ENCODE results near the gene IFT74. TPM values are rescaled to one million over a fixed set of nuclear protein-coding genes. Genes with fewer than 3 reads are reported as not detected.

The IFT74 gene
- total and polyA plus RNA-seq, 2 of the 13 experiments (the other 11 are each of a cell fraction or from before 2014, with no cell fraction given) = 4.2 to 12.3 TPM

Other genes starting within 250 kb of the IFT74 start
- 34.8 and 40.2 TPM in 2 replicates for gene CAAP1, start 63.6 kb upstream of the IFT74 start, total RNA-seq (2016; rRNA removed; fragmentation: Illumina TruSeq; extraction: Trizol)
- 10.5 and 10.9 TPM in 2 replicates for gene CAAP1, start 63.6 kb upstream of the IFT74 start, polyA plus RNA-seq (2011; rRNA removed)
- 22.9 and 25.2 TPM in 2 replicates for gene PLAA, start 9.2 kb upstream of the IFT74 start, total RNA-seq (2016; rRNA removed; fragmentation: Illumina TruSeq; extraction: Trizol)
- 5.4 and 5.8 TPM in 2 replicates for gene PLAA, start 9.2 kb upstream of the IFT74 start, polyA plus RNA-seq (2011; rRNA removed)
- not detected in 2 replicates for gene LRRC19, start 49.3 kb downstream of the IFT74 start, total RNA-seq (2016; rRNA removed; fragmentation: Illumina TruSeq; extraction: Trizol)
- not detected in 2 replicates for gene LRRC19, start 49.3 kb downstream of the IFT74 start, polyA plus RNA-seq (2011; rRNA removed)
- not detected in 2 replicates for gene TEK, start 152.8 kb downstream of the IFT74 start, total RNA-seq (2016; rRNA removed; fragmentation: Illumina TruSeq; extraction: Trizol)
- not detected in 2 replicates for gene TEK, start 152.8 kb downstream of the IFT74 start, polyA plus RNA-seq (2011; rRNA removed)

All from HepG2 (cell line).